NK-92 treated with Interleukin-12 subunit alpha and Interleukin-12 subunit beta, amount 100 ng/mL, for 24 hours (cell line): ENCODE data around the gene IGHMBP2.

Experiments used
- DNase-seq: peaks from one replicate; lab custom pipeline; 2025; lab: John Stamatoyannopoulos, UW

Gene IGHMBP2

GRCh38 chr11:68939583-68940555 is 36.2 kb downstream of the IGHMBP2 start:
- no peak for DNase-seq

GRCh38 chr11:68940651-68941323 is 37.1 kb downstream of the IGHMBP2 start:
- DNase-seq: no peak

- DNase-seq: no peak
Observed at GRCh38 chr11:68941324-68942094, 37.8 kb downstream of the IGHMBP2 start.

GRCh38 chr11:68942095-68942620 is 38.5 kb downstream of the IGHMBP2 start:
- DNase-seq: no peak

- no peak for DNase-seq
Observed at GRCh38 chr11:68942751-68943271, 39.1 kb downstream of the IGHMBP2 start.

- DNase-seq: no peak
Observed at GRCh38 chr11:68946416-68947090, 42.9 kb downstream of the IGHMBP2 start.

GRCh38 chr11:68947151-68947550 is 43.5 kb downstream of the IGHMBP2 start:
- DNase-seq: no peak

- DNase-seq: no peak
Observed at GRCh38 chr11:68948496-68948895, 44.8 kb downstream of the IGHMBP2 start.

GRCh38 chr11:68948935-68949334 is 45.2 kb downstream of the IGHMBP2 start:
- no peak for DNase-seq

GRCh38 chr11:68950270-68950669 is 46.6 kb downstream of the IGHMBP2 start:
- DNase-seq: no peak

- DNase-seq: no peak
Observed at GRCh38 chr11:68950762-68951161, 47.1 kb downstream of the IGHMBP2 start.

GRCh38 chr11:68954836-68955606 is 51.3 kb downstream of the IGHMBP2 start:
- DNase-seq: no peak

GRCh38 chr11:68955607-68955958 is 51.9 kb downstream of the IGHMBP2 start:
- no peak for DNase-seq

- DNase-seq: no peak
Observed at GRCh38 chr11:68956142-68956541, 52.5 kb downstream of the IGHMBP2 start.

GRCh38 chr11:68956547-68957254 is 53.0 kb downstream of the IGHMBP2 start:
- DNase-seq: no peak

GRCh38 chr11:68958211-68958610 is 54.5 kb downstream of the IGHMBP2 start:
- no peak for DNase-seq

- no peak for DNase-seq
Observed at GRCh38 chr11:68959465-68960293, 56.0 kb downstream of the IGHMBP2 start.

GRCh38 chr11:68960294-68961071 is 56.8 kb downstream of the IGHMBP2 start:
- no peak for DNase-seq
